ENCODE results near the gene ABCA4.

Gene ABCA4

GRCh38 chr1:93977598-93977945 lies 143.4 kb downstream of the ABCA4 start:
- no peaks in the 10 kb centered on the region for H3K36me3 Mint-ChIP-seq (ENCODE audit: low read depth)
- no peaks in the 10 kb centered on the region for H3K27me3 Mint-ChIP-seq (ENCODE audit: low read depth)
- H3K27ac Mint-ChIP-seq: no peak overlapping the region
- H3K9me3 Mint-ChIP-seq: no peaks in the 10 kb centered on the region
- no peaks in the 10 kb centered on the region for H3K4me1 Mint-ChIP-seq (ENCODE audit: low read depth)
- H3K4me3 Mint-ChIP-seq: no peak overlapping the region

GRCh38 chr1:93976711-93977597 lies 144.0 kb downstream of the ABCA4 start:
- no peaks in the 10 kb centered on the region for H3K9me3 Mint-ChIP-seq
- H3K27ac Mint-ChIP-seq: no peak overlapping the region
- H3K36me3 Mint-ChIP-seq (ENCODE audit: low read depth): no peaks in the 10 kb centered on the region
- no peaks in the 10 kb centered on the region for H3K27me3 Mint-ChIP-seq (ENCODE audit: low read depth)
- H3K4me1 Mint-ChIP-seq (ENCODE audit: low read depth): no peaks in the 10 kb centered on the region
- H3K4me3 Mint-ChIP-seq: no peak overlapping the region

GRCh38 chr1:93976291-93976690 lies 144.7 kb downstream of the ABCA4 start:
- Mint-ChIP-seq H3K27ac (no peak overlapping the region), H3K27me3 (ENCODE audit: low read depth) (no peaks in the 10 kb centered on the region), H3K36me3 (ENCODE audit: low read depth) (no peaks in the 10 kb centered on the region)

DNA sequence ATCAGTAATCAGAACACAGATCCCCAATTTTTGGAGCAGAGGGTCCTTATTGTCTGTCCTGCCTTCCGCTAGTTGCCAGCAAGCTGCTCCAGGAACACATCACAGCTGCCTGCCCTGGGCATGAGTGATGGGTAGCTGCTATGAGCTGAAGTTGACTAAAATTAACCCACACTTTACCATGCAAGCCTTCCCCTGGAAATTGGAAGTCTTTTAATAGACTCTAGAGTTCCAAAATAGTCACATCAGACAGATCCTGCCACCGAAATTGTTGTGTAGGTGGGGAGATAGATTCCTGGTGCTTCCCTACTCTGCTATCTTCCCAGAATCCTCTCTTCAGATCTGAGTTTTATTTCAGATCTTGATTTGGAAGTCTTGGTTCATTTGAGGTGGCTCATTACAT lies 148.6 kb downstream of the ABCA4 start:
- H3K4me1 Mint-ChIP-seq (ENCODE audit: low read depth): no peaks in the 10 kb centered on the region
- no peaks in the 10 kb centered on the region for H3K27me3 Mint-ChIP-seq (ENCODE audit: low read depth)
- no peak overlapping the region for H3K4me3 Mint-ChIP-seq
- no peaks in the 10 kb centered on the region for H3K9me3 Mint-ChIP-seq
- no peaks in the 10 kb centered on the region for H3K36me3 Mint-ChIP-seq (ENCODE audit: low read depth)
- no peak overlapping the region for H3K27ac Mint-ChIP-seq

More at GRCh38 chr1:93976291-93976690, 144.7 kb downstream of the ABCA4 start:
- Mint-ChIP-seq H3K4me3 (no peak overlapping the region), H3K4me1 (ENCODE audit: low read depth) (no peaks in the 10 kb centered on the region), H3K9me3 (no peaks in the 10 kb centered on the region)

- no peak overlapping the region for H3K4me3 Mint-ChIP-seq
- no peaks in the 10 kb centered on the region for H3K9me3 Mint-ChIP-seq
- H3K4me1 Mint-ChIP-seq (ENCODE audit: low read depth): no peaks in the 10 kb centered on the region
- no peak overlapping the region for H3K27ac Mint-ChIP-seq
- no peaks in the 10 kb centered on the region for H3K36me3 Mint-ChIP-seq (ENCODE audit: low read depth)
- H3K27me3 Mint-ChIP-seq (ENCODE audit: low read depth): no peaks in the 10 kb centered on the region
Measured at GRCh38 chr1:93969887-93970286, 151.1 kb downstream of the ABCA4 start.

GRCh38 chr1:93969371-93969770 lies 151.6 kb downstream of the ABCA4 start:
- Mint-ChIP-seq H3K27ac (no peak overlapping the region), H3K36me3 (ENCODE audit: low read depth) (no peaks in the 10 kb centered on the region), H3K4me3 (no peak overlapping the region), H3K4me1 (ENCODE audit: low read depth) (no peaks in the 10 kb centered on the region), H3K9me3 (no peaks in the 10 kb centered on the region), H3K27me3 (ENCODE audit: low read depth) (no peaks in the 10 kb centered on the region)

- no peaks in the 10 kb centered on the region for H3K27me3 Mint-ChIP-seq (ENCODE audit: low read depth)
- H3K36me3 Mint-ChIP-seq (ENCODE audit: low read depth): no peaks in the 10 kb centered on the region
- no peak overlapping the region for H3K4me3 Mint-ChIP-seq
- no peak overlapping the region for H3K27ac Mint-ChIP-seq
- H3K9me3 Mint-ChIP-seq: no peaks in the 10 kb centered on the region
- no peaks in the 10 kb centered on the region for H3K4me1 Mint-ChIP-seq (ENCODE audit: low read depth)
Measured at GRCh38 chr1:93967306-93967705, 153.6 kb downstream of the ABCA4 start.

DNA sequence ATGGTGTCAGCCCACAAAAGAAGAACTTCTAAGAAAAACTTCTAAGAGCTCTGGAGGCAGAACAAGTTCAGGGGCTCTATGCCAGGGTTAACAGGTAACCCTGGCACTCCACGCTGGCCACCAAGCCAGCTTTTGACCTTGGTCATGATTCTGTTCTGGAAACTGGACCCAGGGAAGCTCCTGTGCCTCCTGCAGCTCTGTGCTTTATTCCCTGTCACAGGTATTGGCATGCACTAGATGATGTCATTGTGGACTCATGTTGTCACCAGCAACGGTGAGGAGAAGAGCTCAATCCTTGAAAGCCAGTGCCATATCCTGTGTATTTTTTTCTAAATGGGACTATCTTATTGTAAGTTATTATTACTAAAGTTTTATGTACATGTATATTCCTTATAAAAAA lies 155.1 kb downstream of the ABCA4 start:
- H3K4me1 Mint-ChIP-seq (ENCODE audit: low read depth): no peaks in the 10 kb centered on the region
- H3K36me3 Mint-ChIP-seq (ENCODE audit: low read depth): no peaks in the 10 kb centered on the region
- H3K27ac Mint-ChIP-seq: no peak overlapping the region
- H3K27me3 Mint-ChIP-seq (ENCODE audit: low read depth): no peaks in the 10 kb centered on the region
- no peak overlapping the region for H3K4me3 Mint-ChIP-seq
- no peaks in the 10 kb centered on the region for H3K9me3 Mint-ChIP-seq

DNA sequence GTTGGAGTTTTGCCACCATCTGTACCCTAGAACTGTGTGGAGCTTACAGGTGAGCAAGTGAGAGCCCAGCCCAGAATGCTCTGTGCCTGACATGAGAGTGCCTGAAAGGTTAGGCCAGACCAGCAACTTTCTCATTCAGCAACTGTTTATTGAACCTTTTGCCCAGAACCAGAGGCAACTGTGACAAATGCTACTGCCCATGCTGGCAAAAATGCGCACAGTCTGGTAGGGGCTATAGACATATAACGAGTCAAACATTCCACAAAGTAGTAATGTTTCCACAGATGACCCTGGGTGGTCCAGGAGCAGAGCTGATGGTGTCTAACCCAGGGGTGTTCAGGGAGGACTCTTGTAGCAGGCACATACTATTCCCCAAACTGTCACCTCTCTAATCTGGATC lies 155.7 kb downstream of the ABCA4 start:
- Mint-ChIP-seq H3K4me3 (no peak overlapping the region), H3K27ac (no peak overlapping the region), H3K4me1 (ENCODE audit: low read depth) (no peaks in the 10 kb centered on the region), H3K9me3 (no peaks in the 10 kb centered on the region), H3K36me3 (ENCODE audit: low read depth) (no peaks in the 10 kb centered on the region), H3K27me3 (ENCODE audit: low read depth) (no peaks in the 10 kb centered on the region)

- no peaks in the 10 kb centered on the region for H3K9me3 Mint-ChIP-seq
- no peak overlapping the region for H3K4me3 Mint-ChIP-seq
- H3K27me3 Mint-ChIP-seq (ENCODE audit: low read depth): no peaks in the 10 kb centered on the region
- H3K4me1 Mint-ChIP-seq (ENCODE audit: low read depth): no peaks in the 10 kb centered on the region
- no peak overlapping the region for H3K27ac Mint-ChIP-seq
- no peaks in the 10 kb centered on the region for H3K36me3 Mint-ChIP-seq (ENCODE audit: low read depth)
Measured at GRCh38 chr1:93964777-93965200, 156.2 kb downstream of the ABCA4 start.

GRCh38 chr1:93964096-93964776 lies 156.7 kb downstream of the ABCA4 start:
- no peaks in the 10 kb centered on the region for H3K36me3 Mint-ChIP-seq (ENCODE audit: low read depth)
- no peaks in the 10 kb centered on the region for H3K4me1 Mint-ChIP-seq (ENCODE audit: low read depth)
- no peak overlapping the region for H3K4me3 Mint-ChIP-seq
- H3K27me3 Mint-ChIP-seq (ENCODE audit: low read depth): no peaks in the 10 kb centered on the region
- no peaks in the 10 kb centered on the region for H3K9me3 Mint-ChIP-seq
- no peak overlapping the region for H3K27ac Mint-ChIP-seq

DNA sequence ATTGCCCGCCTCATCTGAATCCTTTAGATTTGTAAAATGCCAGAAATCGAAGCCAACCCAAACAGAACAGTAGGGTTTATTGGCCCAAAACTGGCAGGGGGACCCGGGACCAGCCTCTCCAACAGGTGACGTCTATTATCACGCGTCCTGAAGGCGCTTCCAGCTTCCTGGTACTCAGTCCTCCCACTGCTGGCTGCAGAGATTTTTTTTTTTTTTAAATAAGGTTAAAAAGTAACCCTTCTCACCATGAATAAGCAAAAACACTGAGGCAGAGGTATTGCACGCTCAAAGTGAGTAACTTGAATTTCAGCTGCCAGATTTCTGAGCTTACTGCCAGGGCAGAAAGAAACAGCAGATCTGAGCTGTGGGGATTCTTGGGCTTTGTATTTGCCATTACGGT lies 157.4 kb downstream of the ABCA4 start:
- Mint-ChIP-seq H3K9me3 (peaks cover 1% of the 10 kb centered on the region), H3K27me3 (ENCODE audit: low read depth) (no peaks in the 10 kb centered on the region), H3K4me1 (ENCODE audit: low read depth) (no peaks in the 10 kb centered on the region), H3K27ac (no peak overlapping the region), H3K36me3 (ENCODE audit: low read depth) (no peaks in the 10 kb centered on the region), H3K4me3 (no peak overlapping the region)

DNA sequence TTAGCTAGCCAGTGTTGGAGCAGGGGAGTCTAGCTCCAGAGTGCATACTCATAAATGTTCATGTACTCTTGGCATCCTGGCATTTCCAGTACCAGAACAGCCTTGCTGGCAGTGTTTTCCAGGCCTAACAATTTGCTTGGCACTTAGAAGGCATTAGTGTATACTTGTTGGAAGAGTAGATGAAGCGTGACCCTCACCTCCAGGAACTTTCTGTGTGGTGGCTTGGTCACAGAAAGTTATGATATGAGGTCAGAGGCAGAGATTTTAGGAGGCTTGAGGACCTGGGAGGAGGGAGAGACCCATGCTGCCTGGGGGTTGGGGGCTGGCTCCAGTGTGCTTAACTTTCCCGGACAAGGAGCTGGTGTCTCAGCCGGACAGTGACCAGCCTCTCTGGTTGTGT lies 159.0 kb downstream of the ABCA4 start:
- no peak overlapping the region for H3K4me3 Mint-ChIP-seq
- H3K27me3 Mint-ChIP-seq (ENCODE audit: low read depth): no peaks in the 10 kb centered on the region
- H3K9me3 Mint-ChIP-seq: peaks cover 18% of the 10 kb centered on the region
- no peak overlapping the region for H3K27ac Mint-ChIP-seq
- H3K36me3 Mint-ChIP-seq (ENCODE audit: low read depth): peaks cover 1% of the 10 kb centered on the region
- no peaks in the 10 kb centered on the region for H3K4me1 Mint-ChIP-seq (ENCODE audit: low read depth)

GRCh38 chr1:93961443-93961842 lies 159.5 kb downstream of the ABCA4 start:
- no peak overlapping the region for H3K27ac Mint-ChIP-seq
- H3K27me3 Mint-ChIP-seq (ENCODE audit: low read depth): no peaks in the 10 kb centered on the region
- peaks cover 1% of the 10 kb centered on the region for H3K36me3 Mint-ChIP-seq (ENCODE audit: low read depth)
- H3K4me1 Mint-ChIP-seq (ENCODE audit: low read depth): no peaks in the 10 kb centered on the region
- H3K9me3 Mint-ChIP-seq: peaks cover 22% of the 10 kb centered on the region
- no peak overlapping the region for H3K4me3 Mint-ChIP-seq

DNA sequence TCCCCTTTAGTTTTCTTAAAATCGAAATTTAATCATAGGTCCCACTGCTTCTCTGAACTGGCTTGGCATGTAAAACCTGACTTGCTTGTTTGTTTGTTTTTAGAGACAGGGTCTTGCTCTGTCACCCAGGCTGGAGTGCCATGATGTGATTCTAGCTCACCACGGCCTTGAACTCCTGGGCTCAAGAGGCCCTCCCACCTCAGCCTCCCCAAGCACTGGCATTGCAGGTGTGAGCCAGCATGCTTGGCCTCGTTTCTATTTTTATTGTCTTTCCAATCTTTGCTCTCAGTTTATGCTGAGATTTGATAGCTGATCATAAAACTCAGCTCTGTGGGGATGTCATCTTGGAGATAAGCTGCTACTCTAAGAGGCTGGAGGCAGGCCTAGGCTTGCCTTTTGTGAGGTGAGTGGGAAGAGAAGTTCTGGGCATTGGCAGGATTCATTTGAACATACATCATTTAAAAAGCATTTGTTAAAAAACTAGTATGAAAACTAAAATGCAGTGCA lies 160.3 kb downstream of the ABCA4 start:
- H3K9me3 Mint-ChIP-seq: peaks cover 30% of the 10 kb centered on the region
- no peaks in the 10 kb centered on the region for H3K4me1 Mint-ChIP-seq (ENCODE audit: low read depth)
- H3K27me3 Mint-ChIP-seq (ENCODE audit: low read depth): no peaks in the 10 kb centered on the region
- H3K27ac Mint-ChIP-seq: no peak overlapping the region
- no peak overlapping the region for H3K4me3 Mint-ChIP-seq
- peaks cover 1% of the 10 kb centered on the region for H3K36me3 Mint-ChIP-seq (ENCODE audit: low read depth)
